HG03060 (cell line): ENCODE data around the gene B3GALT5.

Source experiments
- ATAC-seq: cut with Tn5 transposase; IDR thresholded peaks from one replicate; pipeline ENCODE4 v1.9.1; 2021; ENCODE audit warnings: low read depth, moderate number of reproducible peaks; ENCODE audit not compliant: unreplicated experiment

B3GALT5 gene

GRCh38 chr21:39663742-39664492 lies 51.2 kb downstream of the B3GALT5 start:
- ATAC-seq, result no peak

GRCh38 chr21:39664586-39664985 lies 51.8 kb downstream of the B3GALT5 start:
- ATAC-seq, result no peak

GRCh38 chr21:39666026-39666425 lies 53.3 kb downstream of the B3GALT5 start:
- ATAC-seq, result no peak

DNA sequence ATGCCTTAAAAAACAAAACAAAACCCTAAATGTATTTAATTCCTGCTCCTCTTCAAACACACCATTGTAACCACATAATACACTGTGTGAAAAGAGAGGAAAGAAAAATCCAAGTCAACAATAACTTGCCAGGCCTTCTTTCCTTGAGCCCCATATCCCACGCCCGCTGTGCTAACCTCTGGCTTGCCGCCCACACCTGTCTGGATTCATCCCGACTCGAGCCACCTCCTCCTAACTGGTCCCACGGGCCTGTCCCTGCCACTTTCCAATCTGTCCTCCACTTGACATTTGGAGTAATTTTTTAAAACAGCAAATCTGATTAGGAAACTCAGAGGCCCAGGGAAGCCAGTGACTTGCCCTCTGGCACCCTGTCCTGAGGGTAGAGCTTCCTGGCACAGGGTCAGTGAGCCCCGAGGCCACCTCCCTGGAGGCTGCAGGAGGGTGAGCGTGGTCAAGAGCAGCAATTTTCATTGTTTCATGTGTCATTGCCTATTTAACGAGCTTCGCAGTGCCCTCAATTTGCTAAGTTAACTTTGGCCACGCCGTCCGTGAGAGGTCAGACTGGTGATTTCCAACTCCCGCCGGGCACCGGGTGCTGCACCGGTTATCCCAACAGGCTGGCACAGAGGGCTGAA lies 54.1 kb downstream of the B3GALT5 start:
- ATAC-seq, result no peak

- ATAC-seq, result no peak
Measured at GRCh38 chr21:39667353-39667891, 54.7 kb downstream of the B3GALT5 start.

DNA sequence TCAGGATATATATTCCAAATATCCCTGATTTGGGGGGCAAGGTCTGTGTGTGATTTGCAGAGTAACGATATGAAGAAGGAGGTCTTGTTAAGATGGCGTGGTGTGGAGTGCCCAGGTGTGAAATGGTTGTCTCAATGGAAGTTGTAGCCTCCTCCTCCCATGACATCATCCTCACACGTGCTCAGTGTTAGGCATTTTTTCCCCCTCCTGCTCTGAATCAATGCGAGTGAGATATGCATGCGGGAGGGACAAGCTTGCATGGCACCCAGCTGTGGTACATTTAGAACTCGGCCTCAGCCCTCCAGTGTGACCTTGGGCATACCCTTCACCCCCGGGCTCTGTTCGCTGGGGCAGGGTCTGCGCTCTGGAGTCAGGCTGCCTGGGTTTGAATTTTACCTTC lies 55.6 kb downstream of the B3GALT5 start:
- no peak for ATAC-seq

DNA sequence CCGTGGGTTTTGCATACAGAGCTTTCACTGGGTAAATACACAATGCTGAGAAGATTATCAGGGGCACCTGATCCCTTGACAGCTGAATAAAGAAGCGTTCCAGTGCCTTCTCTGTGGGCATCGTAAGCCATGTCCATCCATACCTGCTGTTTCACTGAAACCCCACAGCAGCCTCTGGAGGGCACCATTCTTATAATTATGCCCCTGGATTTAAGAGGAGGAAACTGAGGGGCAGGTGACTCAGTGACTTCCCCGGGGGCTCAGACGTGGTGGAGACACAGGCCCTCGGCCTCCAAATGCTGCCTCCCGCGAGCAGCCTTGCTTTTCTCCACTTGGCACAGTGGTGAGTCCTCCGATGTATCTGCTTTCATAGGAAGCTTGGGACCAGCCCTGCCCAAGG lies 56.7 kb downstream of the B3GALT5 start:
- ATAC-seq, result no peak

GRCh38 chr21:39669976-39670661 lies 57.4 kb downstream of the B3GALT5 start:
- ATAC-seq, result no peak

GRCh38 chr21:39670701-39671100 lies 58.0 kb downstream of the B3GALT5 start:
- no peak for ATAC-seq

- no peak for ATAC-seq
Measured at GRCh38 chr21:39671986-39672385, 59.2 kb downstream of the B3GALT5 start.

DNA sequence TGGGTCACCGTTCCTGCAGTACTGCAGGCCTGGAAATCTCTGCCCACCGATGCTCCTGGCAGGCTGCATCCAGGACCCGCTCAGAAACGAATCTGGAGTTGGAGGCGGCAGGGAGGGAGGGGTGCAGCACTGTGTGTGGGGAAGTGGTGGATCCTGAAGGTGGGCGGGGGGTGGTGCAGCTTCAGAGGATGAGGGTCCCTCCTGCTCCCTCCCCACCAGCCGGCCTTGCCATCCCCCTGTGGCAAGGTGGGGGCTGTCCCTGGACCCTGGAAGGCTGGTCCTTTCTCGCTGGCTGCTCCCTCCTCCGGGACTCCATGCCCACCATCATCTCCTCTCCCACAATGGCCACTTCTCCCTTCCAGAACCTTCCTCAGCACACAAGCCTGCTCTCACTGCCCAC lies 60.4 kb downstream of the B3GALT5 start:
- ATAC-seq, result no peak

DNA sequence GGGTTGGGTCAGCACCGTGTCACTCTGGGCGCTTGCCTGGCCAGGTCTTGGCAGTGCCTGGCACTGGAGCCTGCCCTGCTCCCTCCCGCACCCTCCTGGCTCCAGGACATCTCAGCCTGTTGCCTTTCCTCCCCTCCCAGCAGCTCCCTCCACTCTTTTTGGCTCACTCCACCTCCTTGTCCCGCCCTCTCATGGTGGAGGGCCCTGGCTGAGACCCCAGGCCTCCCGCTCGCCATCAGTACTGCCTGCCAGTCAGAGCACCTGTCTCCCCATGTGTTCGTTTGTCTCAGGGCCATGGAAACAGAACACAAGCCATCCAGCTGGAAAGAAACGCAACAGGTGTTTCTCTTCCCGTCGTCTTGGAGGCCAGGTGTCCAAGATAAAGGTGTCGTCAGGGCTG lies 61.0 kb downstream of the B3GALT5 start:
- ATAC-seq, result no peak

GRCh38 chr21:39674801-39675200 lies 62.1 kb downstream of the B3GALT5 start:
- no peak for ATAC-seq

- no peak for ATAC-seq
Measured at GRCh38 chr21:39675590-39675989, 62.9 kb downstream of the B3GALT5 start.

DNA sequence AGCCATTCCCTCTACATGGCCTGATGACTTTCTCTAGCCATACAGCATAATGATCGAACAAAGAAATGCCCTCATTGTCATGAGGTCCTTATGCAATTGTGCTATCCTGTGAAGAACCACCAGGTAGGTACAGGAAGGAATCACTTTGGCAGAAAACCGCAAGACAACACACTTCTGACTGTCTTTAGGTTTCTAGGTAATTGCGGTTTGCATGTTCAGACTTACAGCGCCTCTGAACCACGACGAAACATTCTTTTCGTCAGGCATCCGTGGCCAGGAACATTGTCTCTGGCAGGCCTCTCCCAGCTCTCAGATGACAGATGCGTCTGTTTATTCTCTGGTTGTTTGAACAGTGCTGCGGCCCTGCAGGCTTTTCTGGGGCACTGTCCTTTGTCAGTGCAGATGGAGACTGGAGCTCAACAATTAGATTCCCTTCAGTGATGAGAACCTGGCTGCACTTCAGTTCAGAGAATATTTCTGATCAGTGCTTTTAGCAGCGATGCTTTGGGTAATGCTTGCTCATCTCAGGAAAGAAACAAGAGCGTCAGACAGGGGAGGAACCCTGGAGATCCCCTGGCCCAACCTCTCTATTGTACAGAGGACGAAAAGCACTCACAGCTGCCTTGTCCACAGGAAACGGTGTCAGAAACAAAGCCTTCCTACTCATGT lies 63.4 kb downstream of the B3GALT5 start:
- no peak for ATAC-seq

GRCh38 chr21:39680216-39680615 lies 67.5 kb downstream of the B3GALT5 start:
- no peak for ATAC-seq

GRCh38 chr21:39681257-39681656 lies 68.5 kb downstream of the B3GALT5 start:
- ATAC-seq, result no peak

DNA sequence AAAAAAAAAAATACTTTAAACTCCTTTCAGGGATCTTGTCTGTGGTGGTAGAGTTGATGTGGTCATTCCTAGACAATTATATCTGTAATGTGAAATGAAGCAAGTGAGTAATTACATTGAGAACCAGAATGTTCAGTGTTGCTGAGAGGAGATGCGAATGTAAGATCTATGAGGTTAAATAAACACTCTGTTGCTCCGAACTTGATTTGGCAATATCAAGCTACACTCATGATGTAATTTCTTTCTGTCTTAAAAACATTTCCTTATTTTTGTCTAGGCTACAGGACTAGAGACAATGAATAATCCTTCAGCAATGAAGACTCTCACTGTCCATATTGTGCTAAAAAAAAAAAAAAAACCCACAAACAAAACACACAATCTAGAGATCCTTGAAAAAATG lies 69.1 kb downstream of the B3GALT5 start:
- no peak for ATAC-seq

- ATAC-seq, result no peak
Measured at GRCh38 chr21:39685236-39685635, 72.5 kb downstream of the B3GALT5 start.

DNA sequence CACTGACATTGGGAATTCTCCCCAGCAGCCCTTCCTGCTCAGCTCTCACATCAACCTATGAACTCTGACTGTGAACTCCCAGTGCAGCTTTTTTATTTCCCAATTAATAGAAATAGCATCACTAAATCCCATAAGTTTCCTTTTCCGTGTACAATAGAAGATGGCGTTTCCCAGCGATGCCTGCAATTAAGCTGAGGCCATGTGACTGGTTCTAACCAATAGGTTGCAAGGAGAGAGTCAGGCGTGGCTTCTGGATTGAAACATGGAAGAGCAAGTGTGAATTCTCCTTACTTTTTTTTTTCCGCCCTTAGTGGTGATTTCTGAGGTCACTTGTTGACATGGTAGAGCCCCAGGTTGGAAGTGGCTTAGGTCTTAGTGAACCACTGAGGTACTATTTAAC lies 73.3 kb downstream of the B3GALT5 start:
- no peak for ATAC-seq
